Neutrophil (primary cell): ENCODE data around the gene CCDC192.
"Not testable (repeated sequence)": the region's sequence is repeated elsewhere in the genome, so short reads cannot be mapped to it uniquely, and the experiment has no call there.

Experiments
- H3K27ac ChIP-seq: fragments of 200-600 bp; sonication (generic); 2 replicates; pipeline ENCODE4 v1.5.1; 2016; ENCODE audit warnings: mild to moderate bottlenecking, moderate library complexity
- H3K27me3 ChIP-seq: fragments of 200-600 bp; sonication (generic); 2 replicates; pipeline ENCODE4 v1.6.0; 2016; ENCODE audit warnings: mild to moderate bottlenecking
- H3K36me3 ChIP-seq: fragments of 200-600 bp; sonication (generic); 2 replicates; pipeline ENCODE4 v1.5.1; 2017
- H3K4me1 ChIP-seq, 2 experiments: fragments of 200-600 bp in 1 of 2; sonication (generic) in 1 of 2; 1 replicate in 1 of 2; 2 replicates in 1 of 2; pipeline versions ENCODE4 v1.5.1 to v1.6.1; 2013 to 2016; ENCODE audit warnings: low read depth in 1 of 2, low read length in 1 of 2, mild to moderate bottlenecking in 1 of 2, moderate library complexity in 1 of 2; ENCODE audit not compliant: control insufficient read depth in 1 of 2, insufficient read depth in 1 of 2
- H3K4me3 ChIP-seq, 2 experiments: fragments of 200-600 bp in 1 of 2; sonication (generic) in 1 of 2; 1 replicate in 1 of 2; 2 replicates in 1 of 2; pipeline ENCODE4 v1.5.1; 2013 to 2016; ENCODE audit warnings: low read depth in 1 of 2, low read length in 1 of 2, mild to moderate bottlenecking in 1 of 2, moderate library complexity in 1 of 2
- H3K9me3 ChIP-seq: fragments of 200-600 bp; sonication (generic); 2 replicates; pipeline ENCODE4 v1.5.1; 2016
- CTCF ChIP-seq: fragments of 200-600 bp; sonication (generic); IDR thresholded peaks from 2 replicates; pipeline ENCODE4 v1.5.1; 2016; ENCODE audit warnings: antibody characterized with exemption

The CCDC192 gene

GRCh38 chr5:127718181-127718580 is 15.0 kb downstream of the CCDC192 start:
- no peaks in the 10 kb centered on the region for H3K36me3 ChIP-seq
- H3K27ac ChIP-seq, result no peak overlapping the region
- H3K4me1 ChIP-seq, result no peaks in the 10 kb centered on the region
- TF ChIP-seq CTCF, result no peak
- no peak overlapping the region for H3K4me3 ChIP-seq
- no peaks in the 10 kb centered on the region for H3K9me3 ChIP-seq
- no peaks in the 10 kb centered on the region for H3K27me3 ChIP-seq

- no peak for TF ChIP-seq CTCF
- no peaks in the 10 kb centered on the region for H3K27me3 ChIP-seq
- no peaks in the 10 kb centered on the region for H3K9me3 ChIP-seq
- no peaks in the 10 kb centered on the region for H3K36me3 ChIP-seq
- H3K27ac ChIP-seq, result no peak overlapping the region
- peaks cover 3 to 12% of the 10 kb centered on the region in 2 experiments for H3K4me1 ChIP-seq
- no peak overlapping the region for H3K4me3 ChIP-seq
Measured at GRCh38 chr5:127723571-127723970, 20.4 kb downstream of the CCDC192 start.

GRCh38 chr5:127725673-127726072 is 22.5 kb downstream of the CCDC192 start:
- Histone ChIP-seq H3K4me1 (peaks cover 3 to 12% of the 10 kb centered on the region in 2 experiments), H3K4me3 (no peak overlapping the region), H3K9me3 (no peaks in the 10 kb centered on the region), H3K27ac (no peak overlapping the region), H3K36me3 (no peaks in the 10 kb centered on the region), H3K27me3 (no peaks in the 10 kb centered on the region)
- TF ChIP-seq CTCF, result no peak

DNA sequence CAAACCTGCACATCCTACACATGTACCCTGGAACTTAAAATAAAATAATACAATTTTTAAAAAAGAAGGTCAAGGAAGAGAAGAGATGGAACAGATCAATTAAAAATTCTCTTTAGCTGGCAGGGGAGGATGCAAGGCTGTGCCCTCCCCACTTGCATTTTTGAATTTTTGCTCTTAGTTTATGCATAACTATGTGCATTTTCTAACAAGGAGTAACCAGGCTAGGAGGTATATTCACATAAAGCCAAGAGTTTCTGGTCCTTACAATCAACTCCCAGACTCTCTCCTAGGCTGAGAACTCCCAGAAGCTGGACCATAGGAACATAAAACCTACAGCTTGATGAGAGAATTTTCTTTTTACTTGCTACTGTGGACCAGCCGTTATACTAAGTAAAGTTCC is 29.8 kb downstream of the CCDC192 start:
- TF ChIP-seq CTCF, result no peak
- Histone ChIP-seq H3K4me3 (no peak overlapping the region), H3K27ac (no peak overlapping the region), H3K4me1 (no peaks in the 10 kb centered on the region), H3K36me3 (no peaks in the 10 kb centered on the region), H3K9me3 (no peaks in the 10 kb centered on the region), H3K27me3 (no peaks in the 10 kb centered on the region)

DNA sequence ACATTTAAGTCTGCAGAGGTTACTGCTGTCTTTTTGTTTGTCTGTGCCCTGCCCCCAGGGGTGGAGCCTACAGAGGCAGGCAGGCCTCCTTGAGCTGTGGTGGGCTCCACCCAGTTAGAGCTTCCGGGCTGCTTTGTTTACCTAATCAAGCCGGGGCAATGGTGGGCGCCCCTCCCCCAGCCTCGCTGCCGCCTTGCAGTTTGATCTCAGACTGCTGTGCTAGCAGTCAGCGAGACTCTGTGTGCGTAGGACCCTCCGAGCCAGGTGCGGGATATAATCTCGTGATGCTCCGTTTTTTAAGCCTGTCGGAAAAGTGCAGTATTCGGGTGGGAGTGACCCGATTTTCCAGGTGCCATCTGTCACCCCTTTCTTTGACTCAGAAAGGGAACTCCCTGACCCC is 36.2 kb downstream of the CCDC192 start:
- H3K27me3 ChIP-seq, H3K9me3 ChIP-seq, H3K36me3 ChIP-seq, H3K4me3 ChIP-seq, H3K27ac ChIP-seq, H3K4me1 ChIP-seq: not testable (repeated sequence)

DNA sequence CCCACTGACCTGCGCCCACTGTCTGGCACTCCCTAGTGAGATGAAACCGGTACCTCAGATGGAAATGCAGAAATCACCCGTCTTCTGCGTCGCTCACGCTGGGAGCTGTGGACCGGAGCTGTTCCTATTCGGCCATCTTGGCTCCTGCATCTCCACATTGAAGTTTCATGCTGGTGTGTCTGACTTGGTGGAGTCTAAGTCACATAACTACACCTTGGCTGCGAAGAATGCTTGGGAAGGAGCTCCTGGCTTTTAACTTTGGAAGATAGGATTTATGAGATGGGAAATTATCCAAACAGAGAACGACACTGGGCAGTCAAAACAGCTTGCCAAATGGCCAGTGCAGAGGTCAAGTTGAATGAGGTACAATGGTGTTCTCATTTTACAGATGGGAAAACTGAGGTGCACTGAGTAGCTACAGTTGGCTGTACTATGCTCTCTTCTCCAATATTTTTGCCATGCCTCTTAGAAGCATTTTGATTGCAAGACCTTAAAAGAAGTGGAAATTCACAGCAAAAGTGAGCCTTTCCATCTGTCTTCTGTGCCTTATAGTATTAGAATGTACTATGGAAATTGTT is 36.7 kb downstream of the CCDC192 start:
- no peaks in the 10 kb centered on the region for H3K27me3 ChIP-seq
- TF ChIP-seq CTCF, result no peak
- H3K9me3 ChIP-seq, result no peaks in the 10 kb centered on the region
- H3K36me3 ChIP-seq, result no peaks in the 10 kb centered on the region
- H3K27ac ChIP-seq, result no peak overlapping the region
- H3K4me3 ChIP-seq, result no peak overlapping the region
- H3K4me1 ChIP-seq, result no peaks in the 10 kb centered on the region
